Liver (tissue), 9 donors: Measurements from ENCODE around the gene BRAP. TPM values are rescaled to one million over a fixed set of nuclear protein-coding genes. Genes with fewer than 3 reads are reported as not detected.

Experiments used
- DNase-seq: peaks from one replicate; pipeline ENCODE4 v3.0.0-alpha.2; 2017; ENCODE audit warnings: low spot score
- H3K27ac ChIP-seq, 2 donors: one replicate each; pipeline ENCODE4 v1.7.0; 2013; ENCODE audit warnings: inconsistent platforms in 2 of 2, low read length in 2 of 2, control low read depth in 1 of 2, low read depth in 1 of 2, mild to moderate bottlenecking in 1 of 2
- H3K27me3 ChIP-seq, 4 donors: one replicate each; pipeline versions ENCODE4 v1.6.1 to v1.7.0; 2013; ENCODE audit warnings: low read length in 3 of 4, inconsistent platforms in 1 of 4, mild to moderate bottlenecking in 1 of 4, moderate library complexity in 1 of 4; ENCODE audit not compliant: control insufficient read depth in 4 of 4, insufficient read depth in 4 of 4
- H3K36me3 ChIP-seq, 4 donors: one replicate each; pipeline versions ENCODE4 v1.6.1 to v1.7.0; 2013; ENCODE audit warnings: low read length in 3 of 4, mild to moderate bottlenecking in 3 of 4, low read depth in 1 of 4, moderate library complexity in 1 of 4; ENCODE audit not compliant: control insufficient read depth in 4 of 4, insufficient read depth in 3 of 4
- H3K4me1 ChIP-seq, 4 donors: one replicate each; pipeline versions ENCODE4 v1.6.1 to v1.7.0; 2013; ENCODE audit warnings: low read length in 3 of 4, mild to moderate bottlenecking in 3 of 4, moderate library complexity in 1 of 4; ENCODE audit not compliant: control insufficient read depth in 4 of 4, insufficient read depth in 4 of 4
- H3K4me3 ChIP-seq, 3 donors: one replicate each; pipeline versions ENCODE4 v1.6.1 to v1.7.0; 2013; ENCODE audit warnings: low read length in 3 of 3, control low read depth in 1 of 3, low read depth in 1 of 3, mild to moderate bottlenecking in 1 of 3
- H3K9ac ChIP-seq, 2 donors: one replicate each; pipeline ENCODE4 v1.7.0; 2013; ENCODE audit warnings: low read length in 2 of 2, mild to moderate bottlenecking in 2 of 2, moderate library complexity in 2 of 2, control low read depth in 1 of 2, low read depth in 1 of 2
- H3K9me3 ChIP-seq, 4 donors: one replicate each; pipeline versions ENCODE4 v1.6.1 to v1.7.0; 2013; ENCODE audit warnings: low read length in 3 of 4; ENCODE audit not compliant: control insufficient read depth in 4 of 4
- ATF3 ChIP-seq: IDR thresholded peaks from 2 replicates; pipeline ENCODE4 v1.6.1; 2016; ENCODE audit warnings: antibody characterized with exemption
- EGR1 ChIP-seq, 2 donors: IDR thresholded peaks; 2 replicates each; pipeline ENCODE4 v1.6.1; 2016 to 2018; ENCODE audit warnings: antibody characterized with exemption in 2 of 2, low read depth in 2 of 2
- FOXA1 ChIP-seq: IDR thresholded peaks from 2 replicates; pipeline ENCODE4 v1.6.1; 2016; ENCODE audit warnings: antibody characterized with exemption
- FOXA2 ChIP-seq: IDR thresholded peaks from 2 replicates; pipeline ENCODE4 v1.6.1; 2016; ENCODE audit warnings: antibody characterized with exemption
- GABPA ChIP-seq, 2 donors: IDR thresholded peaks in 1 of 2; conservative IDR thresholded peaks in 1 of 2; 2 replicates each; pipeline ENCODE4 v1.6.1; 2016; ENCODE audit warnings: antibody characterized with exemption in 2 of 2, mild to moderate bottlenecking in 1 of 2, moderate library complexity in 1 of 2
- HNF4A ChIP-seq, 2 donors: conservative IDR thresholded peaks; 2 replicates each; pipeline ENCODE4 v1.6.1; 2016; ENCODE audit warnings: antibody characterized with exemption in 2 of 2, mild to moderate bottlenecking in 2 of 2
- HNF4G ChIP-seq: IDR thresholded peaks from 2 replicates; pipeline ENCODE4 v1.6.1; 2016; ENCODE audit warnings: antibody characterized with exemption
- JUND ChIP-seq, 2 donors: IDR thresholded peaks; 2 replicates each; pipeline ENCODE4 v1.6.1; 2016; ENCODE audit warnings: antibody characterized with exemption in 2 of 2
- MAX ChIP-seq: IDR thresholded peaks from 2 replicates; pipeline ENCODE4 v1.6.1; 2016; ENCODE audit warnings: antibody characterized with exemption
- NR2F2 ChIP-seq: IDR thresholded peaks from 2 replicates; pipeline ENCODE4 v1.6.1; 2016; ENCODE audit warnings: antibody characterized with exemption
- RAD21 ChIP-seq, 2 donors: IDR thresholded peaks; 2 replicates each; pipeline ENCODE4 v1.6.1; 2016; ENCODE audit warnings: antibody characterized with exemption in 2 of 2, mild to moderate bottlenecking in 2 of 2
- REST ChIP-seq: IDR thresholded peaks from 2 replicates; pipeline ENCODE4 v1.6.1; 2016; ENCODE audit warnings: antibody characterized with exemption, mild to moderate bottlenecking
- RXRA ChIP-seq, 2 donors: IDR thresholded peaks; 2 replicates each; pipeline ENCODE4 v1.6.1; 2017 to 2018; ENCODE audit warnings: antibody characterized with exemption in 2 of 2, mild to moderate bottlenecking in 1 of 2
- SP1 ChIP-seq: IDR thresholded peaks from 2 replicates; pipeline ENCODE4 v1.6.1; 2018; ENCODE audit warnings: antibody characterized with exemption, mild to moderate bottlenecking
- TAF1 ChIP-seq: conservative IDR thresholded peaks from 2 replicates; pipeline ENCODE4 v1.6.1; 2016; ENCODE audit warnings: antibody characterized with exemption, mild to moderate bottlenecking
- YY1 ChIP-seq: IDR thresholded peaks from 2 replicates; pipeline ENCODE4 v1.6.1; 2016; ENCODE audit warnings: antibody characterized with exemption, mild to moderate bottlenecking
- ZBTB33 ChIP-seq: IDR thresholded peaks from 2 replicates; pipeline ENCODE4 v1.6.1; 2016; ENCODE audit warnings: antibody characterized with exemption
- WGBS: extraction: QIAGEN DNeasy Blood & Tissue Kit; methylation state at CpG from one replicate; pipeline ENCODE4 v1.1.7; 2013; 5-methylcytosine and 5-hydroxymethylcytosine counted together
- polyA plus RNA-seq, 2 donors: library from polyadenylated mRNA; stranded (reverse) in 1 of 2; unstranded in 1 of 2; fragments of 200-250 nt in 1 of 2; fragments of >200 nt in 1 of 2; fragmentation: Nextera tagmentation in 1 of 2; extraction: Ambion mirVana in 1 of 2; gene quantifications; one replicate each; pipeline versions ENCODE4 v1.2.1 to v1.2.3, GENCODE V29; 2013 to 2015
- total RNA-seq, 2 donors: library from RNA; depleted of rRNA; stranded (reverse); fragments of >200 nt; gene quantifications; one replicate each; pipeline ENCODE4 v1.2.3, GENCODE V29; 2014
- donor health status: healthy.
- donor health status: healthy.
- donor health status: healthy.
- donor health status: healthy.
- donor health status: healthy.

Gene BRAP
- total and polyA plus RNA-seq, 4 donors: 4.8 to 10.1 (median 6.7) TPM

- Histone ChIP-seq H3K27me3 (no peaks in the 10 kb centered on the region), H3K4me1 (peaks cover 0 to 13% (median 9%) of the 10 kb centered on the region in 4 donors), H3K9me3 (no peaks in the 10 kb centered on the region), H3K27ac (peak overlapping the region; percentile 2 to 27), H3K36me3 (no peaks in the 10 kb centered on the region), H3K9ac (peak overlapping the region in 1 of 2 donors; percentile 3), H3K4me3 (no peak overlapping the region)
- 20% methylated on average over 19 of the region's 19 CpGs for WGBS
- TF ChIP-seq HNF4A (conservative IDR thresholded peaks at IDR 0.05) (no peak), GABPA (IDR thresholded peaks at IDR 0.05 in 1 of 2, conservative IDR thresholded peaks at IDR 0.05 in 1 of 2) (no peak), HNF4G (no peak), FOXA2 (no peak), ATF3 (no peak), NR2F2 (no peak), SP1 (no peak), MAX (peak; percentile 52), TAF1 (no peak), RXRA (IDR thresholded peaks at IDR 0.05) (peak; percentile 38 to 40), JUND (IDR thresholded peaks at IDR 0.05) (no peak), YY1 (peak; percentile 72), EGR1 (IDR thresholded peaks at IDR 0.05; ENCODE audit: low read depth in 2 of 2) (no peak), ZBTB33 (no peak), FOXA1 (peak; percentile 5), RAD21 (IDR thresholded peaks at IDR 0.05) (peak in 1 of 2 donors; percentile 46)
- peak; percentile 34 for DNase-seq
Observed at GRCh38 chr12:111636209-111636945, 49.4 kb downstream of the BRAP start.

GRCh38 chr12:111635524-111635923, 50.2 kb downstream of the BRAP start:
- H3K36me3 ChIP-seq: no peaks in the 10 kb centered on the region
- no peak for DNase-seq

More at GRCh38 chr12:111635524-111635923, 50.2 kb downstream of the BRAP start:
- TF ChIP-seq EGR1 (IDR thresholded peaks at IDR 0.05; ENCODE audit: low read depth in 2 of 2): no peak
- no peak for TF ChIP-seq REST
- no peak for TF ChIP-seq RAD21 (IDR thresholded peaks at IDR 0.05)
- TF ChIP-seq ATF3: no peak
- TF ChIP-seq FOXA2: no peak
- TF ChIP-seq YY1: no peak
- Histone ChIP-seq H3K9ac (no peak overlapping the region), H3K9me3 (no peaks in the 10 kb centered on the region), H3K27me3 (no peaks in the 10 kb centered on the region), H3K4me3 (no peak overlapping the region), H3K27ac (no peak overlapping the region), H3K4me1 (peaks cover 0 to 13% (median 9%) of the 10 kb centered on the region in 4 donors)
- WGBS: 76% methylated on average over 8 of the region's 8 CpGs
